ENCODE measurements around the gene M6PR.

- no peak for TF ChIP-seq POLR2A (IDR thresholded peaks at IDR 0.05)
- TF ChIP-seq CTCF (IDR thresholded peaks at IDR 0.05) = no peak
Observed at GRCh38 chr12:8936735-8937134, 12.7 kb downstream of the M6PR start.

Measured in vagina (tissue), 2 donors.